GM21515 (cell line): ENCODE measurements around the gene QKI.
A peak's percentile ranks its signal among the peaks of the same experiment; 100 is the strongest.
"Not testable (repeated sequence)": the region's sequence is repeated elsewhere in the genome, so short reads cannot be mapped to it uniquely, and the experiment has no call there.

Source experiments
- ATAC-seq: cut with Tn5 transposase; IDR thresholded peaks from one replicate; pipeline ENCODE4 v1.9.1; 2021; ENCODE audit not compliant: unreplicated experiment

QKI gene

GRCh38 chr6:163438298-163438939, 23.9 kb downstream of the QKI start:
- ATAC-seq: no peak

- ATAC-seq: no peak
Observed at GRCh38 chr6:163438940-163439335, 24.4 kb downstream of the QKI start.

- ATAC-seq: not testable (repeated sequence)
Observed at GRCh38 chr6:163439390-163439789, 24.9 kb downstream of the QKI start.

- ATAC-seq: no peak
Observed at GRCh38 chr6:163439997-163440396, 25.5 kb downstream of the QKI start.

DNA sequence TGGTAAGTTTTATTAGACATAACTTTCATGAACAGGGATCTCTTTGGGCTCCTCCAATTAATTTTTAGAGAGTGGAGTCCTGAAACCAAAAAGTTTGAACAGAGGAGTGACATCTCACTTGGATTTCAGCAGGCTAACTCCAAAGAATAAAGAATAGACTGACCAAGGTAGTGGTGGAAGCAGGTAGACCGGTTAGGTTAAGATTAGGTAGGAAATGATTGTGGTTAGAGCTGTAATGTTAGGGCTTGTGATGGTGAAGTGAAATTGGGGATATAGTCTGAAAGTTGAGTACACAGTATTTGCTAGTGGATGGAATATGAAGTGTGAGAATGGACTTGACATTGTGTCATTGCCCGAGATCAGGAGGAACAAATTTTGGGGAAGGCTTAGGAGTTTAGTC, 27.8 kb downstream of the QKI start:
- ATAC-seq: no peak

- ATAC-seq: no peak
Observed at GRCh38 chr6:163444077-163444476, 29.6 kb downstream of the QKI start.

- ATAC-seq: no peak
Observed at GRCh38 chr6:163446549-163446948, 32.0 kb downstream of the QKI start.

- no peak for ATAC-seq
Observed at GRCh38 chr6:163449076-163449475, 34.6 kb downstream of the QKI start.

DNA sequence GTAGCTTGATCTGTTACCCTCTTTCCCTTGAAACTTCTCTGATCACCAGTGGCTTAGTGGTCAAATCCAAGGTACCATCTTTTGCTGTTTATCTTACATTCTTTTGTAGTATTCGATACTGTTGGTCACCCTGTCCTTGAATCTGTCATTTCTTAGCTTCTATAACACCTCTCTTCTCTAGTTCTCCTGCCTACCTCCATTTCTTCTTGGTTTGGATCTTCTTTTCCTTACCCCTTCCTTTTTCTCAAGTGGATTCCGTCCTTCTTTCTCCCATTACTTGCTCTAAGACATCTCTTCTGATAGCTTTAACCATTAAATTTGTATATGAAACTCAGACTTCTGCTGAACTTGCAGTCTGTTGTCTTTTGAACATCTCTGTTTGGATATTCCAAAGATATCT, 39.9 kb downstream of the QKI start:
- no peak for ATAC-seq

DNA sequence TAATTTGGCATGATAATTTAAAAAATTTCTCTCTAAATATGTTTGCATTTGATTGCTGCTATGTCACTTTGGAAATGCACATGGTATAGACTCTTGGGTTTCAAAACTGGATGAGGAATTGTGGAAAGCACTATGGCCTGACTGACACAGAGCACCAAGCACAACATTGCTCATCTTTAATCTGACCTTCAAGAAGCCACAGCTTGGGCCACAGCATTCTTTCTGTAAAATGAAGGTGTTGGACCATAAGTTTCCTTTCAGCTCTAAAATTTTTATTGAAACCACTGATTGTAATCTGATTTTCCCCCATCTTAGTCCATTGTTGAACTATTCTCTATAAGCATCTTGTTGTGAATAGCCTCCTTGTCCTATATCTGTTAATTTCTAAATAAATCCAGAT, 41.0 kb downstream of the QKI start:
- no peak for ATAC-seq

GRCh38 chr6:163457637-163458561, 43.4 kb downstream of the QKI start:
- ATAC-seq: no peak

GRCh38 chr6:163459007-163459406, 44.5 kb downstream of the QKI start:
- no peak for ATAC-seq

DNA sequence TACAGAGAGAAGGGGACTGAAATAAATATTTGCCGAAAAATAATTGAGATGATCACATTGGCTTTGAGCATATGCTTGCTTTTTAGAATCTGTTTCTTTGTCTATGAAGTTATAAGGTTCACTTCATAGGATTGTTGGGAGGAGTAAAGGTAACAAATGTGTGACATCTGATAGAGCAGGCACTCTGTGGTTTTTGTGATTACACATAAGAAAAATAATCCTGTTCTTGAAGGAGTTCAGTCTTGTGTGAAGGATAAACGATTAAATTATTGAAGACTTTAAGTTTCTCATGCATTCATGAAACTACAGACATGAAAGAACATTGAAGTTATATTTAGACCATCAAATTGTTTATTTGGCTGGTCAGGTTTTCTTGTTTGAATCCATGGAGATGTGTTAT, 45.0 kb downstream of the QKI start:
- no peak for ATAC-seq

- peak; percentile 86 for ATAC-seq
Observed at GRCh38 chr6:163460307-163460782, 45.8 kb downstream of the QKI start.

DNA sequence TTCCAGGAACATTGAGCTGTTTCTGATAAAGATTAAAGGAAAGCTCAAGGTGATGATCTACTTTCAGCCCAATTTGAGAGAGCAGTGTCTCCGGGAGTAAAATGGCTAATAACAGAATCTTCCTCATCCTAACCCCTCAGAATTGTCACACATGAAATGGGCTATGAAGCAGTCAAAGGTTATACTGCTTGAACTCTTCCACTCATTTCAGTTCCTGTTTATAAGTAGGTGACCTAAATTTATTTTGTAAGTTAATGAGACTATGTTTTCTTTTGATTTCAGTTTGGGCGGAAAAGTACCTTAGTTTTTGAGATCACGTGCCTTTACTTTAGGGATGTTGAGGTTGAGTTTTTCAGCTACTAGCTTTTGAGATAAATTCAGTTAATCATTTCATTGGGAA, 47.2 kb downstream of the QKI start:
- ATAC-seq: no peak

GRCh38 chr6:163463180-163463579, 48.7 kb downstream of the QKI start:
- ATAC-seq: no peak

DNA sequence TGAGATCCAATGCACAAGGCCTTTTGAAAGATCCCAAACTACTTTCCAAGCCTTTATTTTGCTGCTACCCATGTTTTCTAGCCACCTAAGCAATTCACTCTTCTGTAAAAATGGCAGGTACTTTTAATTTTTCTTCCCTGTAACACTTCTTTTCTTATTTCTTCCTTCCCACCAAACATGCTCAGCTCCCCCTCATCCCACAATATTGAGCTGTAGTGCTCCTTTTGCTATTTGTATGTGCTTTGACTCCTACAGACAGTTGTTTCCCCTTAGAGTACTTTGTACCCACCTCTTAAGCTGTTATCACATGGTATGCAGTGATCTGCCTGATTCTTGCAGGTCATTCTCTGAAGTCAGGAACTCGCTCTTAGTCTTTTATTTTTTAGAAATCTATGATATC, 49.3 kb downstream of the QKI start:
- ATAC-seq: no peak

- no peak for ATAC-seq
Observed at GRCh38 chr6:163466839-163467390, 52.4 kb downstream of the QKI start.

DNA sequence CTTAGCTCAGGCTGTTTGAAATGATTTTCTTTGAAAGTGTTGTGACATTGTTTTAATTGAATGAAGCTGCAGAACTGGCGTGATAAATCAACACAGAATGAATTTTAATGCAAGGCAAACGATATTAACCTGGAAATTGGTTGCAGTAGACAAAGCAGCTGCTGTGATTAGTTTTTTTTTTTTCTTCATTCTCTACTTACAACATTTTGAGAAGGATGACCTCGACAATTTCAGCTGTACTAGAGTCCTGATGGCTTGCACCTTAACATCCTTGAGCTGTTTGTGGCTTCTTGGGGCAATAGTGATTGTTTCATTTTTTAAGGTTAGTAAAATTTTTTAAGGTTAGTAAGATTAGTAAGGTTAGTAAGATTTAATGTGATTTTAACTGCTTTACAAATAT, 54.2 kb downstream of the QKI start:
- no peak for ATAC-seq

DNA sequence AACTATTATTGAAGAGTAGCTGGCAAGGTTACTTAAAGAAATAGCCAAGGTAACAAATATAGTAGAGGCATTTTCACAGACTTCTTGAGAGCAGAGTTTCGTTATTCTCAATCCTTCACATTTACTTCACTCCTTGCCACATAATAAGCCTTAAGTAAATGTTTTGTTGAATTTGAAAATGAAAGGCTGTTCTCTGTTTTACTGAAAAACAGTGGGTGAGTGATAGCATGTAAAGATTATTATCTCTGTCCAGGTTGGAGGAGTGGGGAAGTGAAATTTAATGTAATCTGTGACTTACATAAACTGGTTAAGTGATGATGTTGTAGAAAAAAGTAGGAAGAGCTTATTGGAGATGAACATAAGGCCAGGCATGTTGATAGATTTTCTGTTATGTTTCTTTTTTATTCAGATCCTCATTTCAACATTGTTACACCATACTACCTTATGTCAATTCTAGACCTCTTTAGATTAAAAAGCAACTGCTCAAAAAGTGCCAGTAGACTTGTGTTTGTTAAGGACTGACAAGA, 55.0 kb downstream of the QKI start:
- no peak for ATAC-seq

DNA sequence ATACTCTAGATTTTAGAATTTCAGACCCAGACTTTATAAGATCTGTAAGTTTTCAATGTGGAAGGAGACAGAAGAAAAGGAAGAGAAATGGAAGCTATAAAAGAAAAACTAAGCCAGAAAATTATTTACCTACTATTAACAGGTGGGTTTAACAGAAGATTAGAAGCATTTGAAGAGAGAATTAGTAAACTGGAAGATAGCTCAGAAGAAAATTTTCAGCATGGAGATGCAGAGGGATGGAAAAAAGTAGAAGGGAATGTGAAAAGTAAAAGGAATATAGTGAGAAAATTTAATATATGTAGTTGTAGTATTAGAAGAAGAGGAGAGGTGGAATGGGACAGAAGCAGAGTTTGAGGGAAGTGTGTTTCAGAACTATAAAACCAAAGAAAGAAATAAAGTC, 56.1 kb downstream of the QKI start:
- no peak for ATAC-seq

GRCh38 chr6:163474581-163474980, 60.1 kb downstream of the QKI start:
- no peak for ATAC-seq
